Measurements from ENCODE around the gene CPNE8. TPM values are rescaled to one million over a fixed set of nuclear protein-coding genes. Genes with fewer than 3 reads are reported as not detected.

CPNE8 gene
- total and polyA plus RNA-seq, 2 donors (not counting 1 experiment from before 2014, with no cell fraction given): 1.5 to 1.6 TPM

GRCh38 chr12:38607295-38607694 is 298.1 kb downstream of the CPNE8 start:
- Histone ChIP-seq H3K4me2 (replicated peaks; ENCODE audit: low read depth, low read length, poor library complexity, severe bottlenecking) (no peak overlapping the region), H3K9me3 (ENCODE audit: control extremely low read depth in 1 of 3, control insufficient read depth in 2 of 3, insufficient read depth in 1 of 3, low read length in 2 of 3) (peaks cover 0 to 5% (median 0%) of the 10 kb centered on the region in 3 donors), H3K27me3 (replicated peaks in 1 of 4; ENCODE audit: control extremely low read depth in 1 of 4, control insufficient read depth in 3 of 4, insufficient read depth in 4 of 4, low read length in 3 of 4) (no peaks in the 10 kb centered on the region), H3K4me3 (ENCODE audit: control extremely low read depth in 1 of 5, extremely low read depth in 1 of 5, insufficient read depth in 1 of 5, low read depth in 2 of 5, low read length in 4 of 5) (no peak overlapping the region), H3K36me3 (replicated peaks in 1 of 2; ENCODE audit: control extremely low read depth in 1 of 2, control insufficient read depth in 1 of 2, extremely low read depth in 1 of 2, insufficient read depth in 2 of 2, low read length in 1 of 2) (no peaks in the 10 kb centered on the region), H2AFZ (ENCODE audit: insufficient read depth, low read depth, low read length, poor library complexity, severe bottlenecking) (no peak overlapping the region), H3K9ac (ENCODE audit: low read length) (no peak overlapping the region), H3K4me1 (ENCODE audit: control insufficient read depth in 2 of 2, insufficient read depth in 2 of 2, low read length in 2 of 2) (no peaks in the 10 kb centered on the region), H4K20me1 (ENCODE audit: control insufficient read depth, insufficient read depth, low read length, poor library complexity, severe bottlenecking) (no peaks in the 10 kb centered on the region), H3K27ac (ENCODE audit: low read length in 2 of 2) (no peak overlapping the region), H3K79me2 (ENCODE audit: control insufficient read depth, insufficient read depth, low read length) (no peaks in the 10 kb centered on the region)
- H3K4me3 Mint-ChIP-seq: no peak overlapping the region
- DNase-seq: no peak
- WGBS (ENCODE audit: insufficient coverage): no CpG with 5 or more reads among the region's 1 CpG
- ChIA-PET POLR2A (no interaction called here), CTCF (no interaction called here)
- TF ChIP-seq CTCF (IDR thresholded peaks at IDR 0.05): no peak
- no peak for TF ChIP-seq EZH2 (IDR thresholded peaks at IDR 0.05; ENCODE audit: borderline replicate concordance, insufficient read depth, low read depth, low read length, poor library complexity, severe bottlenecking)
- intact Hi-C loops (cut with micrococcal nuclease): no loop called here
- H3K9me3 Mint-ChIP-seq (ENCODE audit: insufficient read depth): peaks cover 4% of the 10 kb centered on the region
- H3K27ac Mint-ChIP-seq: no peak overlapping the region
- no peaks in the 10 kb centered on the region for H3K4me1 Mint-ChIP-seq
- ATAC-seq (ENCODE audit: low read depth): no peak
- H3K27me3 Mint-ChIP-seq: no peaks in the 10 kb centered on the region

All from B cell (primary cell).